K562 (cell line): ENCODE results near the gene PSMB11. TPM values are rescaled to one million over a fixed set of nuclear protein-coding genes. Genes with fewer than 3 reads are reported as not detected.

ENCODE experiments used
- CBX5 ChIP-seq: IDR thresholded peaks from 2 replicates; pipeline ENCODE4 v1.6.1; 2014; ENCODE audit warnings: low read depth, borderline replicate concordance
- HDAC6 ChIP-seq: IDR thresholded peaks from 2 replicates; pipeline ENCODE4 v1.6.1; 2012; ENCODE audit warnings: low read depth, mild to moderate bottlenecking, control low read depth, inconsistent platforms, low read length, moderate library complexity
- MAFK ChIP-seq: IDR thresholded peaks from 2 replicates; pipeline ENCODE4 v1.6.1; 2011; ENCODE audit warnings: low read length, improper control_type of control experiment
- MECOM ChIP-seq: fragments of 250-450 bp; sonication (Bioruptor Pico); IDR thresholded peaks from 2 replicates; pipeline ENCODE4 v1.8.0; 2022; ENCODE audit warnings: inconsistent platforms
- PHF20 ChIP-seq: fragments of 450-650 bp; IDR thresholded peaks from 2 replicates; pipeline ENCODE4 v1.6.1; 2018; ENCODE audit not compliant: partially characterized antibody
- PHF8 ChIP-seq: fragments of 200-600 bp; sonication (generic); IDR thresholded peaks from 2 replicates; pipeline ENCODE4 v1.6.1; 2012; ENCODE audit warnings: mixed run types, mild to moderate bottlenecking, inconsistent platforms, low read length, moderate library complexity, borderline replicate concordance
- RBM15 ChIP-seq: fragments of 200-400 bp; formaldehyde crosslinking; IDR thresholded peaks from 2 replicates; pipeline ENCODE4 v1.6.1; 2018; ENCODE audit warnings: mild to moderate bottlenecking, low read length, moderate library complexity; ENCODE audit not compliant: insufficient read depth
- SAFB2 ChIP-seq: fragments of 200-400 bp; formaldehyde crosslinking; IDR thresholded peaks from 2 replicates; pipeline ENCODE4 v1.6.1; 2018; ENCODE audit warnings: borderline replicate concordance, low read length, low read depth, moderate library complexity; ENCODE audit not compliant: severe bottlenecking
- SIN3A ChIP-seq, 2 experiments: fragments of 150-350 bp in 1 of 2; IDR thresholded peaks; 2 replicates each; pipeline ENCODE4 v1.6.1; 2011 to 2016; ENCODE audit warnings: borderline replicate concordance in 2 of 2, low read depth in 2 of 2, low read length in 2 of 2, mild to moderate bottlenecking in 2 of 2, moderate library complexity in 2 of 2; ENCODE audit not compliant: control insufficient read depth in 1 of 2
- SMAD2 ChIP-seq: fragments of 150-350 bp; IDR thresholded peaks from 2 replicates; pipeline ENCODE4 v1.6.1; 2014; ENCODE audit warnings: low read depth, mild to moderate bottlenecking, low read length
- SOX6 ChIP-seq: fragments of 450-650 bp; IDR thresholded peaks from 2 replicates; pipeline ENCODE4 v1.6.1; 2014; ENCODE audit warnings: mild to moderate bottlenecking
- THRAP3 ChIP-seq: fragments of 450-650 bp; IDR thresholded peaks from 2 replicates; pipeline ENCODE4 v1.6.1; 2016; ENCODE audit warnings: mild to moderate bottlenecking, inconsistent platforms, borderline replicate concordance
- ZNF212 ChIP-seq: fragments of 450-650 bp; formaldehyde crosslinking; IDR thresholded peaks from 2 replicates; pipeline ENCODE4 v1.4.0; 2020; ENCODE audit warnings: mild to moderate bottlenecking
- ZNF324 ChIP-seq: fragments of 250-450 bp; sonication (Bioruptor Pico); IDR thresholded peaks from 2 replicates; pipeline ENCODE4 v1.4.0; 2020; ENCODE audit warnings: mild to moderate bottlenecking
- ZNF41 ChIP-seq: fragments of 250-450 bp; sonication (Bioruptor Pico); conservative IDR thresholded peaks from 2 replicates; pipeline ENCODE4 v1.4.0; 2020; ENCODE audit warnings: mild to moderate bottlenecking
- polyA plus RNA-seq, 8 experiments: library from polyadenylated mRNA; depleted of rRNA in 4 of 8; stranded (reverse) in 5 of 8; unstranded in 3 of 8; fragments of >200 nt; fragmentation: Nextera tagmentation in 2 of 8; fragmentation: Illumina TruSeq in 1 of 8; extraction: Ambion mirVana in 2 of 8; extraction: Trizol in 1 of 8; gene quantifications; 2 replicates each; pipeline versions ENCODE4 v1.2.1 to v1.2.3, GENCODE V29; 2011 to 2014; ENCODE audit warnings: inconsistent platforms in 1 of 8, missing spikeins in 1 of 8
- total RNA-seq, 7 experiments: library from RNA; depleted of rRNA in 6 of 7; stranded (reverse); fragments of >200 nt in 6 of 7; fragmentation: Illumina TruSeq in 2 of 7; extraction: Trizol in 2 of 7; gene quantifications; 2 replicates each; pipeline versions ENCODE4 v1.2.1 to v1.2.3, GENCODE V29; 2011 to 2021; ENCODE audit warnings: low replicate concordance in 1 of 7
- TF ChIP-seq, protein P1 (sequence below), 2 experiments: fragments of 150-350 bp in 1 of 2; IDR thresholded peaks; 2 replicates each; pipeline ENCODE4 v1.6.1; 2012 to 2016; ENCODE audit warnings: low read depth in 2 of 2, low read length in 2 of 2, mild to moderate bottlenecking in 1 of 2, moderate library complexity in 1 of 2
- TF ChIP-seq, protein P2 (sequence below): sonication (generic); formaldehyde crosslinking; IDR thresholded peaks from 2 replicates; pipeline ENCODE4 v1.8.1; 2023; ENCODE audit warnings: mild to moderate bottlenecking, missing genetic modification reagents
- TF ChIP-seq, protein P3 (sequence below): fragments of 450-650 bp; IDR thresholded peaks from 2 replicates; pipeline ENCODE4 v1.7.0; 2016; ENCODE audit warnings: borderline replicate concordance

PSMB11 gene
- total and polyA plus RNA-seq, 9 of the 15 experiments (the other 6 are each of a cell fraction or from before 2014, with no cell fraction given): not detected

DNA sequence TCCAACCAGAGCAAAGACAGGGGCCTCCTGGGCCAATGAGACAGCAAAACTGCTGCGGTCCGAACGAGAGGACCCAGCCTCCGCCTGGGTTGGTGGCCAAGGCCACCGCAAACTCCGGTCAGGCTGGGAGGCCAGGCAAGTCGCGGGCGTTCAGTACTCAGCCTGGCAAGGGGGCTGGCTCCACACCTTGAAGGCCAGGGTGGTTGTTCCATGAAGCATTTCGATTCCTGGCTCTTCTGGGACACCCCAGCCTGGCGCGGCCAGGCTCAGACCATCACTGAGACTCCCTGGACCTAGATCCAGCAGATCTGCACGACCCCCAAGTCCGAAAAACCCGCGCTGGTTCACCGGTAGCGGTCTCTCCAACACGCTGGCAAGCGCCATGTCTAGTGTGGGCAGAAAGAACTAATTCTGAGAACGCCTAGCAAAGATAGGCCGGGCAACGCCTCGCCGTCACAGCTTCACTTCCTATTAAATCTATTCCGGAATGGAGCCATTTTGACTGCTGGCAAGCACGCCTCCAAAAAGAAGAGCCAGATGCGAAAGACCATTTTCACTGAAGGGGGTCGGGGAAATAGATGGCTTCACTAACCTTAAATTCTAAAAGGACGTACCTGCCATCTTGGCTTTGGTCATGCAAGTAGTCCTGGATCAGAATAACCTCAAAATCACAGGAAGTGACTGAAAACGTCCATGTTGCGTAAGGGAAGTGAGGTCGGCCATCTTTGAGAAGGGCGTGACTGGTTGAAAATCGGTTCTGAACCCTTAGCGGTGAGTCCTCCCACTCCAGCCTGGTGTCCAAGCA is 7.3 kb upstream of the PSMB11 start, which contains the start of gene PSMB5 (continued):
- TF ChIP-seq SOX6: no peak
- no peak for TF ChIP-seq RBM15
- TF ChIP-seq, protein P1, sequence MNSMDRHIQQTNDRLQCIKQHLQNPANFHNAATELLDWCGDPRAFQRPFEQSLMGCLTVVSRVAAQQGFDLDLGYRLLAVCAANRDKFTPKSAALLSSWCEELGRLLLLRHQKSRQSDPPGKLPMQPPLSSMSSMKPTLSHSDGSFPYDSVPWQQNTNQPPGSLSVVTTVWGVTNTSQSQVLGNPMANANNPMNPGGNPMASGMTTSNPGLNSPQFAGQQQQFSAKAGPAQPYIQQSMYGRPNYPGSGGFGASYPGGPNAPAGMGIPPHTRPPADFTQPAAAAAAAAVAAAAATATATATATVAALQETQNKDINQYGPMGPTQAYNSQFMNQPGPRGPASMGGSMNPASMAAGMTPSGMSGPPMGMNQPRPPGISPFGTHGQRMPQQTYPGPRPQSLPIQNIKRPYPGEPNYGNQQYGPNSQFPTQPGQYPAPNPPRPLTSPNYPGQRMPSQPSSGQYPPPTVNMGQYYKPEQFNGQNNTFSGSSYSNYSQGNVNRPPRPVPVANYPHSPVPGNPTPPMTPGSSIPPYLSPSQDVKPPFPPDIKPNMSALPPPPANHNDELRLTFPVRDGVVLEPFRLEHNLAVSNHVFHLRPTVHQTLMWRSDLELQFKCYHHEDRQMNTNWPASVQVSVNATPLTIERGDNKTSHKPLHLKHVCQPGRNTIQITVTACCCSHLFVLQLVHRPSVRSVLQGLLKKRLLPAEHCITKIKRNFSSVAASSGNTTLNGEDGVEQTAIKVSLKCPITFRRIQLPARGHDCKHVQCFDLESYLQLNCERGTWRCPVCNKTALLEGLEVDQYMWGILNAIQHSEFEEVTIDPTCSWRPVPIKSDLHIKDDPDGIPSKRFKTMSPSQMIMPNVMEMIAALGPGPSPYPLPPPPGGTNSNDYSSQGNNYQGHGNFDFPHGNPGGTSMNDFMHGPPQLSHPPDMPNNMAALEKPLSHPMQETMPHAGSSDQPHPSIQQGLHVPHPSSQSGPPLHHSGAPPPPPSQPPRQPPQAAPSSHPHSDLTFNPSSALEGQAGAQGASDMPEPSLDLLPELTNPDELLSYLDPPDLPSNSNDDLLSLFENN (IDR thresholded peaks at IDR 0.05; ENCODE audit: low read depth in 2 of 2, low read length in 2 of 2): no peak
- no peak for TF ChIP-seq ZNF324 (CRISPR knock-in tag)
- no peak for TF ChIP-seq ZNF41 (CRISPR knock-in tag)
- TF ChIP-seq, protein P2, sequence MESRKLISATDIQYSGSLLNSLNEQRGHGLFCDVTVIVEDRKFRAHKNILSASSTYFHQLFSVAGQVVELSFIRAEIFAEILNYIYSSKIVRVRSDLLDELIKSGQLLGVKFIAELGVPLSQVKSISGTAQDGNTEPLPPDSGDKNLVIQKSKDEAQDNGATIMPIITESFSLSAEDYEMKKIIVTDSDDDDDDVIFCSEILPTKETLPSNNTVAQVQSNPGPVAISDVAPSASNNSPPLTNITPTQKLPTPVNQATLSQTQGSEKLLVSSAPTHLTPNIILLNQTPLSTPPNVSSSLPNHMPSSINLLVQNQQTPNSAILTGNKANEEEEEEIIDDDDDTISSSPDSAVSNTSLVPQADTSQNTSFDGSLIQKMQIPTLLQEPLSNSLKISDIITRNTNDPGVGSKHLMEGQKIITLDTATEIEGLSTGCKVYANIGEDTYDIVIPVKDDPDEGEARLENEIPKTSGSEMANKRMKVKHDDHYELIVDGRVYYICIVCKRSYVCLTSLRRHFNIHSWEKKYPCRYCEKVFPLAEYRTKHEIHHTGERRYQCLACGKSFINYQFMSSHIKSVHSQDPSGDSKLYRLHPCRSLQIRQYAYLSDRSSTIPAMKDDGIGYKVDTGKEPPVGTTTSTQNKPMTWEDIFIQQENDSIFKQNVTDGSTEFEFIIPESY (CRISPR knock-in tag): peak; percentile 46; the same call in 1 of the 2 replicates
- TF ChIP-seq PHF8: peak; percentile 93; the same call in 1 of the 2 replicates
- TF ChIP-seq SAFB2: no peak
- TF ChIP-seq, protein P3, sequence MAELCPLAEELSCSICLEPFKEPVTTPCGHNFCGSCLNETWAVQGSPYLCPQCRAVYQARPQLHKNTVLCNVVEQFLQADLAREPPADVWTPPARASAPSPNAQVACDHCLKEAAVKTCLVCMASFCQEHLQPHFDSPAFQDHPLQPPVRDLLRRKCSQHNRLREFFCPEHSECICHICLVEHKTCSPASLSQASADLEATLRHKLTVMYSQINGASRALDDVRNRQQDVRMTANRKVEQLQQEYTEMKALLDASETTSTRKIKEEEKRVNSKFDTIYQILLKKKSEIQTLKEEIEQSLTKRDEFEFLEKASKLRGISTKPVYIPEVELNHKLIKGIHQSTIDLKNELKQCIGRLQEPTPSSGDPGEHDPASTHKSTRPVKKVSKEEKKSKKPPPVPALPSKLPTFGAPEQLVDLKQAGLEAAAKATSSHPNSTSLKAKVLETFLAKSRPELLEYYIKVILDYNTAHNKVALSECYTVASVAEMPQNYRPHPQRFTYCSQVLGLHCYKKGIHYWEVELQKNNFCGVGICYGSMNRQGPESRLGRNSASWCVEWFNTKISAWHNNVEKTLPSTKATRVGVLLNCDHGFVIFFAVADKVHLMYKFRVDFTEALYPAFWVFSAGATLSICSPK: no peak
- no peak for TF ChIP-seq ZNF212 (CRISPR knock-in tag)
- peak in 1 of 2 experiments; percentile 58; a peak in 2 of 4 replicates for TF ChIP-seq SIN3A (IDR thresholded peaks at IDR 0.05; ENCODE audit: borderline replicate concordance in 2 of 2, control insufficient read depth in 1 of 2, low read depth in 2 of 2, low read length in 2 of 2)
- TF ChIP-seq PHF20: peak; percentile 51
- no peak for TF ChIP-seq THRAP3
- no peak for TF ChIP-seq HDAC6
- peak; percentile 76 for TF ChIP-seq MAFK
- no peak for TF ChIP-seq MECOM (CRISPR knock-in tag)
- no peak for TF ChIP-seq SMAD2
- no peak for TF ChIP-seq CBX5
